Activated CD4-positive, alpha-beta T cell treated with anti-CD3 and anti-CD28 coated beads, Interleukin-2, amount 50 U/mL, for 4 hours (primary cell): ENCODE data around the gene SLC25A45.
A peak's percentile ranks its signal among the peaks of the same experiment; 100 is the strongest.

ENCODE experiments used
- DNase-seq, 2 experiments: peaks; one replicate each; pipeline ENCODE4 v3.0.0-alpha.2; 2020

Gene SLC25A45, protein sequence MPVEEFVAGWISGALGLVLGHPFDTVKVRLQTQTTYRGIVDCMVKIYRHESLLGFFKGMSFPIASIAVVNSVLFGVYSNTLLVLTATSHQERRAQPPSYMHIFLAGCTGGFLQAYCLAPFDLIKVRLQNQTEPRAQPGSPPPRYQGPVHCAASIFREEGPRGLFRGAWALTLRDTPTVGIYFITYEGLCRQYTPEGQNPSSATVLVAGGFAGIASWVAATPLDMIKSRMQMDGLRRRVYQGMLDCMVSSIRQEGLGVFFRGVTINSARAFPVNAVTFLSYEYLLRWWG

DNA sequence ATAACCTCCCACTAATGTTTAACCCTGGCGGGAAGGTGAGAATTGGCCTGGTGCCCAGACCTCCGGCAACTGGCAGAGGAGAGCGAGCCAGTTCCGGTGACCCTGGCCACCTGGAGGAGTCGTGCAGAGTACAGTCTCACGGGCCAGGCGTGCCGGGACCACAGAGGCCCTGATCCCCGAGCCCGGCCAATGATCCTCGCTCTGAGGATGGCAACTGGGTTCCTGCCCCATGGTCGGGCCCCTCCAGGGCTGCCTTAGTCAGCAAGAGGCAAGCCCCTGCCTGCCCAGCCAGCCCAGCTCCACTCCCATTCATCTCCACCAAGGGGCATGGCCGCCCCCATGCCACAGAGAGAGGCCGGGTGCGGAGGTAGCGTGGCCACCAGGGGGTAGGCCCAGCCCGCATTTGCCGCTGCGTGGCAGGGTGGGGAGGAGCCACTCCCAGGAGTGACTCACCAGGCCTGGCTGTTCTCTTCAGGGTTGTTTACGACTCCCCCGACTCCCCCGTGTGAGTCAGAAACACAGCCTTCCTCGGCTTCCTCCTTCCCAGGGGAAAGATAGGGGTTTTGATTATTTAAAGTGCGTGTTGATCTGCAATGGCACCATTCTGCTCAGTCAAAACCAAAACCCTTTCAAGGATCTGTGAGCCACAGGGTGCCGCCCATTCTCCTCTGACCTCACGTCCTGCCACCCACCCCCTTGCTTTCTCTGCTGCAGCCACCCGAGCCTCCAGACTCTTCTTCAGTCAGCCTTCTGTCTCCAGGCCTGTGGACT, at the start of gene SLC25A45:
Gene SLC25A45, minus strand, starts transcription at position 614 of the 771 bp plus-strand sequence. CDS start 695 bp downstream, outside the sequence.
- peak; percentile 91 to 93 for DNase-seq

- no peak for DNase-seq
Observed at GRCh38 chr11:65431451-65432099, 49.1 kb upstream of the SLC25A45 start.

- DNase-seq: no peak
Observed at GRCh38 chr11:65430406-65431217, 48.2 kb upstream of the SLC25A45 start.

- no peak for DNase-seq
Observed at GRCh38 chr11:65429724-65430405, 47.4 kb upstream of the SLC25A45 start.

GRCh38 chr11:65429068-65429681, 46.7 kb upstream of the SLC25A45 start:
- no peak for DNase-seq

DNA sequence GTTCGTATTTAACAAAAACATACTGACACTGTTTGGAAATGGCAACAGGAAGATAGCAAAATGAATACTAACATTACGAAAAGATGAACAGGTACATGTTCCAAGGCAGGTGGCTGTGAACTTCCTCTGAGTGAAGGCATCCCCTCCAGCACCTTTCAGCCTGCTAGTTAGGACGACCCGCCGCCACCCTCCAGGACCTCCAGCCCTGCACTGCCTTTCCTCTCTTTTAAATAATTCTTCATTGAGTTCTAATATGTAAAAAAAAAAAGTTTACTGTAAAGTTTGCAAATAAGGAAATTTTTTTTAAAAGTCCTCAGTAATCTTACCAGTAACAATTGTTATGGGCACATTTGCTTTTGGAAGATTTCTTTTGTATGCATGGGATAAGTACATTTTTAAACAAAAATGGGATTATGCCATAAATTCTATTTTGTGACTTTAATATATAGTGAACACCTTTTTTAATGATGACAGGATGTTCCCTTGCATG, 46.2 kb upstream of the SLC25A45 start:
- DNase-seq: no peak

DNA sequence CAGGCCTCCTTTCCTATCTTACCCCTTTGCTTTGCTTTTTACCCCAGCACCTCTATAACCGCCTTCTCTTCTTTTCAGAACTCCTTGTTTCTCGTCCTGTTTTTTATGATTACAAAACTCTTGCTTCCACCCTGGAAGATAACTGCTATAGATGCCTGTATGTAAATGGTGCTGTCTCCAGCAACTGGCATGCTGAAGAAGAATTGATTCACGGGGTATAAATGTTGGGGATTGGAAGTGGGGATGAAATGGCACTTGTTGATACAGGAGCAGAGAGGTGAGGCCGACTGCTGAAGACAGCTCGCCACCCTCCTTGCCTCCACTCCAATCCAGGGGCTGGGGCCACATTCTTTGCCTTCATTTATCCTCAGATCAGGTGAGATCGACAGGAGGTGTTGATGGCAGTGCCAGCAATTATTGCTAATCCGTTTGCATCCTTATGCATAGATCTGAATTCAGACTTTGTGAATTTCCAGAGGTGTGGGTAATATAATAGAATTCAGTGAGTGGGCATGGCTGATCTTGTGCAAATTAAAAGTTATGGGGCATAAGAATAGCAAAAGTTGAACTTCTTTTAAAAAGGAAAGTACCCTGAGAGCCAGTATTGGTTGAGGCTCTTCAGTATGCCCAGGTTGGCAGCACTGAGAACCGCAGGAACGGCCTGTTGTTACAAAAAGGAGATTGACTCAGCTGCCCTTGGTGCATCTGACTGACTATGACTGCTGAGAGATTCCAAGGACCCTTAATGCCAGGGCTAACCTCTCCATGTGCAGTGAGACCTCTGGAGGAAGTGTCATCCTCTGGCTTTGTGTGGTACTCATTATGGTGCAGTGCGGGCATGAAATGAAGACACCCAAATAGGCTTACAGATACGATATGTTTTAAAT, 45.5 kb upstream of the SLC25A45 start:
- no peak for DNase-seq

DNA sequence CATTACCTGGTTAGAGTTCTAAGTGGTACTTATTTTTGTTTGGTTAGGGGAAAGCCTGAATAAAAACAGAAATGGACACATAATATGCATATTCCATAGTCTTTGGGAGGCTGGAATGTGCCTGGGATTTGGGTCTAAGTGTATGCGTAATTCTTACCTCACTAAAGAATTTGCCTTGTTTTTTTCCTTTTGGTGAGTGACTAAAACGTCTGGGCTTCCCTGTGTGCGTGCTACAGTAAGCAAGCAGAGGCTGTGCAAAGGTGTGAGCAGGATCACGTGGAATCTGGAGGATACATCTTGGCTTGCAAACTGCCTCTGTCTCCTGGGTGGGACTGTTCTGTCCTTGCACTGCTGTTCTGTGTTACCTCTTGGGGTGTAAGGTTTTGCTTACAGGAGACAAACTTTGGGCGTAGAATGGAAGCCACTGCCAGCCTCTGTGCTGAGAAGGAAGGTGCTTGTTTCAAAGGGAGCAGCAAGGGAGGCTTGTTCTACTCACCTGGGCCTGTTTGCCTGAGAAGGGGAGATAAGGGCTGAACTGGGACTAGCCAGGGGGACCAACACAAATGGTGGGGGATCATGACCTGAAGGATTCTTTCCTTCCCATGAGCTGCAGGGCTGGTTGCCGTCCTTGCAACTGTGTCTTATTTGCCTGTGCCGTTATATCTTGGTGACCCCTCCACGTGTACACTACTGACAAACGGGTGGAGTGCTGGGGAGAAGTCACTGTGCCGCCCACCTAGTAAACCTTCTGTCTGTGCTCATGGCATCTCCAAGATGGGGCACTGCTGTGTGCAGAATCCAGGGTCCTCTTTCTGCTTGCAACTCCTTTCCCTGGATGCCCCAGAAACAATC, 44.6 kb upstream of the SLC25A45 start:
- peak in 1 of 2 experiments; percentile 38 for DNase-seq

DNA sequence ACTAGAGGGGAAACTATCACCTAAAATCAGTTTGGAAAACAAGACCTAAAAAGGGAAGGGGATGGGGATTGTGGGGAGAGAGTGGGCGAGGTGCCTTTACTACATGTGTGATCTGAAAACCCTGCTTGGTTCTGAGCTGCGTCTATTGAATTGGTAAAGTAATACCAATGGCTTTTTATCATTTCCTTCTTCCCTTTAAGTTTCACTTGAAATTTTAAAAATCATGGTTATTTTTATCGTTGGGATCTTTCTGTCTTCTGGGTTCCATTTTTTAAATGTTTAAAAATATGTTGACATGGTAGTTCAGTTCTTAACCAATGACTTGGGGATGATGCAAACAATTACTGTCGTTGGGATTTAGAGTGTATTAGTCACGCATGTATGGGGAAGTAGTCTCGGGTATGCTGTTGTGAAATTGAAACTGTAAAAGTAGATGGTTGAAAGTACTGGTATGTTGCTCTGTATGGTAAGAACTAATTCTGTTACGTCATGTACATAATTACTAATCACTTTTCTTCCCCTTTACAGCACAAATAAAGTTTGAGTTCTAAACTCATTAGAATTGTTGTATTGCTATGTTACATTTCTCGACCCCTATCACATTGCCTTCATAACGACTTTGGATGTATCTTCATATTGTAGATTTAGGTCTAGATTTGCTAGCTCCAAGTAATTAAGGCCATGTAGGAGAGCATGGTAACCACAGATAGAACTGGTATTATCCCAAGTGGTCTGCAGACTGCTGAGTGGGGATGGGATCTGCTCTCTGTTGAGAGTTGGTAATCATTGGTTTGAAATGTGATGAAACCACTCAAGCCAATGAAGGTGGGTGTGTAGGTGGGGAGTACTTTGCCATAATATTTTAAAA, 43.8 kb upstream of the SLC25A45 start:
- no peak for DNase-seq

DNA sequence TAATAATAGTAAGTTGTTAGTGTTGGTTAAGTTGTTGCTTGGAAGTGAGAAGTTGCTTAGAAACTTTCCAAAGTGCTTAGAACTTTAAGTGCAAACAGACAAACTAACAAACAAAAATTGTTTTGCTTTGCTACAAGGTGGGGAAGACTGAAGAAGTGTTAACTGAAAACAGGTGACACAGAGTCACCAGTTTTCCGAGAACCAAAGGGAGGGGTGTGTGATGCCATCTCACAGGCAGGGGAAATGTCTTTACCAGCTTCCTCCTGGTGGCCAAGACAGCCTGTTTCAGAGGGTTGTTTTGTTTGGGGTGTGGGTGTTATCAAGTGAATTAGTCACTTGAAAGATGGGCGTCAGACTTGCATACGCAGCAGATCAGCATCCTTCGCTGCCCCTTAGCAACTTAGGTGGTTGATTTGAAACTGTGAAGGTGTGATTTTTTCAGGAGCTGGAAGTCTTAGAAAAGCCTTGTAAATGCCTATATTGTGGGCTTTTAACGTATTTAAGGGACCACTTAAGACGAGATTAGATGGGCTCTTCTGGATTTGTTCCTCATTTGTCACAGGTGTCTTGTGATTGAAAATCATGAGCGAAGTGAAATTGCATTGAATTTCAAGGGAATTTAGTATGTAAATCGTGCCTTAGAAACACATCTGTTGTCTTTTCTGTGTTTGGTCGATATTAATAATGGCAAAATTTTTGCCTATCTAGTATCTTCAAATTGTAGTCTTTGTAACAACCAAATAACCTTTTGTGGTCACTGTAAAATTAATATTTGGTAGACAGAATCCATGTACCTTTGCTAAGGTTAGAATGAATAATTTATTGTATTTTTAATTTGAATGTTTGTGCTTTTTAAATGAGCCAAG, 42.9 kb upstream of the SLC25A45 start:
- DNase-seq: peak; percentile 79 to 81

- peak; percentile 63 to 66 for DNase-seq
Observed at GRCh38 chr11:65424205-65425104, 42.0 kb upstream of the SLC25A45 start.

DNA sequence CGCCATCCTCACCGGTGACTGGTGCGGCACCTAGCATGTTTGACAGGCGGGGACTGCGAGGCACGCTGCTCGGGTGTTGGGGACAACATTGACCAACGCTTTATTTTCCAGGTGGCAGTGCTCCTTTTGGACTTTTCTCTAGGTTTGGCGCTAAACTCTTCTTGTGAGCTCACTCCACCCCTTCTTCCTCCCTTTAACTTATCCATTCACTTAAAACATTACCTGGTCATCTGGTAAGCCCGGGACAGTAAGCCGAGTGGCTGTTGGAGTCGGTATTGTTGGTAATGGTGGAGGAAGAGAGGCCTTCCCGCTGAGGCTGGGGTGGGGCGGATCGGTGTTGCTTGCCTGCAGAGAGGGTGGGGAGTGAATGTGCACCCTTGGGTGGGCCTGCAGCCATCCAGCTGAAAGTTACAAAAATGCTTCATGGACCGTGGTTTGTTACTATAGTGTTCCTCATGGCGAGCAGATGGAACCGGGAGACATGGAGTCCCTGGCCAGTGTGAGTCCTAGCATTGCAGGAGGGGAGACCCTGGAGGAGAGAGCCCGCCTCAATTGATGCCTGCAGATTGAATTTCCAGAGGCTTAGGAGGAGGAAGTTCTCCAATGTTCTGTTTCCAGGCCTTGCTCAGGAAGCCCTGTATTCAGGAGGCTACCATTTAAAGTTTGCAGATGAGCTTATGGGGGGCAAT, 41.2 kb upstream of the SLC25A45 start:
- DNase-seq: no peak

- DNase-seq: peak; percentile 92 to 93
Observed at GRCh38 chr11:65422633-65423515, 40.4 kb upstream of the SLC25A45 start, which contains the start of gene NEAT1. NEAT1 (plus strand) TSS chr11:65422798.

DNA sequence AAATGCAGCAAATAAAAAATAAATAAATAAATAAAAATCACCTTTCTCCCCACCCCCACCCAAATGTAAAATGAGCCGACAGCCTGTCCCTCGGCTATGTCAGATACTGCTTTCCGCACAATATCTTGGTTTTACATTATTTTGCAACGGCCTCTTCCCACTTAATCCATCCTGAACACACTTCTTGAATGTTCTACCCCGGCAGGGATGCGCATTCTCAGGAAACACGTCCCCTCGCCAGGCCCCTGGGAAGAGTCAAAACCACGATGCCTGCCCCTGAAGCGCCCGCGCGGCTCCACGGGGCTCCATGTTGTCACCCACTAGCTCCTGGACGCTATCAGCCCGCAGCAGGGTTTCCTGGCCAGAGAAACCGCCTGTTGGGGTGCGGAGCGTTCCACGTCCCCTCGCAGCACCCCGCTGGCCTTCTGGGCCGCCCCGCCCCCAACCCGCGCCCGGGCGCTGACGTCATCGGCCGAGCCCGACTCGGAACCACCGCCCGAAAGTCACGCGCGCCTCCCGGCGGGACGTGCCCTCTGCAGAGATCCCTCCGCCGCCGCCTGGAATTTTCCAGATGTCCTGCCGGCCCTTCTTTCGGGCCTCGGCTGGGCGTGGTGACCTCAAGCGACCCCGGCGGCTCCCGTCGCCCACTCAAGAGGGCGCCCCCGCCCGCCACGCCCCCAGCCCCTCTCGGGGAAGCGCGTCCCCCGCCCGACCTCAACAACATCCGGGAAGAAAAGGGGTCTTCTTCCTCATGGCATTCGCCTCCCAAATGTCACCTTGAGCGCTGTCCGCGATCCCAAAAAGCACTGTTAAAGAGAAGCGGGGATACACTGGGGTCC, 39.6 kb upstream of the SLC25A45 start:
- DNase-seq: peak; percentile 89 to 90
